K562 (cell line): ENCODE data around the gene LGALS14. TPM values are rescaled to one million over a fixed set of nuclear protein-coding genes. Genes with fewer than 3 reads are reported as not detected.

ENCODE experiments used
- ATAC-seq: fragments of 200-7000 bp; cut with Tn5 transposase; 3 replicates; pipeline ENCODE4 v1.9.1; 2020; ENCODE audit warnings: moderate library complexity
- BruUV-seq: library from RNA; stranded (reverse); fragments of 400-500 nt; replicated peaks from 2 replicates; lab custom pipeline; 2021; lab: Mats Ljungman, UMichigan
- CTCF ChIA-PET: fragments of 300-600 bp; formaldehyde crosslinking; extraction: SDS; loops from one replicate; lab custom pipeline; 2021; ENCODE audit warnings: low intra/inter-chr PET ratio; lab: Yijun Ruan, JAX
- POLR2A ChIA-PET: fragments of 300-600, 350-650 bp; sonication (Branson Sonifier 250); formaldehyde crosslinking; extraction: SDS; loops from one replicate; lab custom pipeline; 2021; ENCODE audit warnings: antibody characterized with exemption, inconsistent platforms; lab: Yijun Ruan, JAX
- DNase-seq, 4 experiments: peaks; one replicate each; pipeline versions ENCODE4 v3.0.0 to v3.0.0-alpha.2; 2011 to 2018; ENCODE audit warnings: low spot score in 3 of 4, mixed read lengths in 3 of 4; ENCODE audit errors: extremely low read depth in 1 of 4
- FAIRE-seq: peaks from 2 replicates; lab custom pipeline; 2011; peaks lifted over from hg19 to GRCh38; lab: Jason Lieb, UNC
- H2AFZ ChIP-seq: 2 replicates; pipeline ENCODE4 v1.6.0; 2011; ENCODE audit warnings: low read depth, low read length, control low read depth, inconsistent platforms
- H3K27ac ChIP-seq: fragments of 200-600 bp; 3 replicates; pipeline ENCODE4 v1.8.0; 2011; ENCODE audit warnings: low read depth, mild to moderate bottlenecking, control low read depth, inconsistent platforms, low read length, moderate library complexity, mixed read lengths; ENCODE audit errors: extremely low read depth
- H3K27me3 ChIP-seq, 2 experiments: fragments of 300-600 bp in 1 of 2; 2 replicates in 1 of 2; 3 replicates in 1 of 2; pipeline versions ENCODE4 v1.6.0 to v1.8.0; 2011; ENCODE audit warnings: inconsistent platforms in 2 of 2, low read length in 2 of 2, mild to moderate bottlenecking in 1 of 2, mixed read lengths in 1 of 2, moderate library complexity in 1 of 2; ENCODE audit not compliant: control insufficient read depth in 2 of 2, insufficient read depth in 2 of 2
- H3K36me3 ChIP-seq: fragments of 300-600 bp; 3 replicates; pipeline ENCODE4 v1.8.0; 2011; ENCODE audit warnings: mild to moderate bottlenecking, low read length, inconsistent platforms; ENCODE audit not compliant: control insufficient read depth, insufficient read depth
- H3K4me1 ChIP-seq, 2 experiments: fragments of 200-600 bp in 1 of 2; replicated peaks in 1 of 2; 2 replicates in 1 of 2; 3 replicates in 1 of 2; pipeline versions ENCODE4 v1.5.1 to v1.8.0; 2011; ENCODE audit warnings: inconsistent platforms in 2 of 2, low read length in 2 of 2, mild to moderate bottlenecking in 1 of 2, mixed read lengths in 1 of 2, moderate library complexity in 1 of 2; ENCODE audit not compliant: control insufficient read depth in 2 of 2, insufficient read depth in 2 of 2
- H3K4me2 ChIP-seq: 2 replicates; pipeline ENCODE4 v1.6.1; 2011; ENCODE audit warnings: low read length, control low read depth, inconsistent platforms, mixed read lengths; ENCODE audit not compliant: insufficient read depth
- H3K4me3 ChIP-seq: fragments of 200-600 bp; sonication (generic), shearing (Covaris generic); 2 replicates; pipeline ENCODE4 v1.5.1; 2016; ENCODE audit warnings: control low read depth, inconsistent platforms
- H3K79me2 ChIP-seq: fragments of 200-600 bp; 3 replicates; pipeline ENCODE4 v1.8.0; 2011; ENCODE audit warnings: low read length, inconsistent platforms; ENCODE audit not compliant: control insufficient read depth, insufficient read depth
- H3K9ac ChIP-seq, 2 experiments: 2 replicates each; pipeline versions ENCODE4 v1.6.0 to v1.6.1; 2011; ENCODE audit warnings: low read depth in 2 of 2, low read length in 2 of 2, control low read depth in 1 of 2, inconsistent platforms in 1 of 2, mild to moderate bottlenecking in 1 of 2, mixed read lengths in 1 of 2; ENCODE audit not compliant: insufficient read depth in 1 of 2
- H3K9me1 ChIP-seq: one replicate; pipeline ENCODE4 v1.6.0; 2011; ENCODE audit warnings: inconsistent platforms, mild to moderate bottlenecking, low read length, moderate library complexity; ENCODE audit not compliant: control insufficient read depth, insufficient read depth
- H3K9me3 ChIP-seq: replicated peaks from 2 replicates; pipeline ENCODE4 v1.5.1; 2011; ENCODE audit warnings: low read depth, low read length, inconsistent platforms; ENCODE audit not compliant: control insufficient read depth, insufficient read depth
- H4K20me1 ChIP-seq: replicated peaks from 2 replicates; pipeline ENCODE4 v1.6.1; 2011; ENCODE audit warnings: low read length, inconsistent platforms, mixed read lengths; ENCODE audit not compliant: control insufficient read depth, insufficient read depth
- KAT2B ChIP-seq: IDR thresholded peaks from one replicate; pipeline ENCODE4 v1.6.1; 2012; ENCODE audit warnings: low read depth, mild to moderate bottlenecking, control low read depth, inconsistent platforms, low read length, moderate library complexity
- NCOA4 ChIP-seq: fragments of 450-650 bp; IDR thresholded peaks from 2 replicates; pipeline ENCODE4 v1.6.1; 2018; ENCODE audit warnings: mild to moderate bottlenecking; ENCODE audit not compliant: partially characterized antibody
- NFIC ChIP-seq: fragments of 450-650 bp; IDR thresholded peaks from 2 replicates; pipeline ENCODE4 v1.6.1; 2017; ENCODE audit warnings: mild to moderate bottlenecking, inconsistent platforms
- PTTG1 ChIP-seq: fragments of 450-650 bp; IDR thresholded peaks from 2 replicates; pipeline ENCODE4 v1.6.1; 2016; ENCODE audit warnings: low read depth, mild to moderate bottlenecking, missing genetic modification characterization, missing compliant biosample characterization
- RFX1 ChIP-seq: fragments of 450-650 bp; IDR thresholded peaks from 2 replicates; pipeline ENCODE4 v1.6.1; 2016; ENCODE audit warnings: mild to moderate bottlenecking, moderate library complexity
- ZNF121 ChIP-seq: sonication (generic); formaldehyde crosslinking; conservative IDR thresholded peaks from 2 replicates; pipeline ENCODE4 v1.8.0; 2022; ENCODE audit warnings: missing genetic modification reagents
- WGBS: fragments of 100-300 bp; shearing (Covaris generic); methylation state at CpG from one replicate; pipeline ENCODE4 v1.1.6; 2016; ENCODE audit warnings: low coverage, mixed read lengths; ENCODE audit not compliant: insufficient coverage; ENCODE audit errors: missing lambda C conversion rate; 5-methylcytosine and 5-hydroxymethylcytosine counted together
- in situ Hi-C: fragments of 300-500 bp; cut with MboI; formaldehyde crosslinking; loops from 4 replicates; pipeline ENCODE4 v1.15.0; 2018; ENCODE audit warnings: inconsistent platforms, mixed read lengths
- intact Hi-C: fragments of 100-400 bp; cut with micrococcal nuclease; formaldehyde crosslinking; loops from 2 replicates; pipeline ENCODE4 v1.14.2; 2022
- polyA plus RNA-seq, 8 experiments: library from polyadenylated mRNA; depleted of rRNA in 4 of 8; stranded (reverse) in 5 of 8; unstranded in 3 of 8; fragments of >200 nt; fragmentation: Nextera tagmentation in 2 of 8; fragmentation: Illumina TruSeq in 1 of 8; extraction: Ambion mirVana in 2 of 8; extraction: Trizol in 1 of 8; gene quantifications; 2 replicates each; pipeline versions ENCODE4 v1.2.1 to v1.2.3, GENCODE V29; 2011 to 2014; ENCODE audit warnings: inconsistent platforms in 1 of 8, missing spikeins in 1 of 8
- total RNA-seq, 7 experiments: library from RNA; depleted of rRNA in 6 of 7; stranded (reverse); fragments of >200 nt in 6 of 7; fragmentation: Illumina TruSeq in 2 of 7; extraction: Trizol in 2 of 7; gene quantifications; 2 replicates each; pipeline versions ENCODE4 v1.2.1 to v1.2.3, GENCODE V29; 2011 to 2021; ENCODE audit warnings: low replicate concordance in 1 of 7
- TF ChIP-seq, protein P1 (sequence below): fragments of 250-450 bp; sonication (Bioruptor Pico); IDR thresholded peaks from 2 replicates; pipeline ENCODE4 v1.5.0; 2021
- TF ChIP-seq, protein P2 (sequence below): fragments of 450-650 bp; formaldehyde crosslinking; IDR thresholded peaks from 2 replicates; pipeline ENCODE4 v1.4.0; 2020; ENCODE audit warnings: mild to moderate bottlenecking, moderate library complexity

LGALS14 gene
- total and polyA plus RNA-seq, 9 of the 15 experiments (the other 6 are each of a cell fraction or from before 2014, with no cell fraction given), result not detected

DNA sequence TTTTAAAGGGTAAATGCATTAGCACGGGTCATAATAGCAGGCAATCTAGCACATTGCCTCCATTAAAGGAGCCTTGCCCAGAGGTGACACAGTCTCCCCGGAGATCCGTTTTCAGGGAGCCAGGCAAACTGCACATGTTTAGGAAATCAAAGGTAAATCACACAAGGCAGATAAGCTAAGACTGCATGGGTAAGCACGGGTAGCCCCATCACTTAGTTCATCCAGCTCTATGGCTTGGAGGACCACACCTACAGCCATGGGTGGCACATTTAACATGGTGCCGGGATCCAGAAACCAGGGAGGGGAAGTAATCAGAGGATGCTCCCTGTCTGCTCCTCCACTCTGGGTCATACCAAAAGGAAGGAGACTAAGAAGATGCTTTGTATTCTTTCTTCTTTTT, 31.8 kb upstream of the LGALS14 start:
- intact Hi-C loops (loop anchor here (1.0 to 5.0 kb wide), 2 partner anchors 121 to 175 kb away; partner anchors contain the start of gene DLL3), in situ Hi-C loops (no loop called here)
- Histone ChIP-seq H3K27me3 (peaks cover 0 to under 1% of the 10 kb centered on the region in 2 experiments; a peak in 2 of 5 replicates), H2AFZ (no peak overlapping the region), H3K4me2 (no peak overlapping the region), H3K9ac (no peak overlapping the region), H3K4me3 (no peak overlapping the region), H3K4me1 (no peaks in the 10 kb centered on the region), H3K27ac (no peak overlapping the region), H3K9me3 (no peaks in the 10 kb centered on the region; the same call in 1 of the 2 replicates), H3K9me1 (no peaks in the 10 kb centered on the region), H4K20me1 (no peaks in the 10 kb centered on the region), H3K36me3 (no peaks in the 10 kb centered on the region), H3K79me2 (no peaks in the 10 kb centered on the region)
- 3% methylated on average over 5 of the region's 5 CpGs for WGBS
- DNase-seq (no peak), FAIRE-seq (no peak), ATAC-seq (no peak)
- POLR2A ChIA-PET, result interaction anchor here (1.3 kb wide), 1 partner anchor 239 kb away, joined by 3 read pairs; no protein-coding TSS in a partner anchor
- CTCF ChIA-PET, result interaction anchor here (0.6 to 1.8 kb wide), 3 partner anchors 117 to 199 kb away, joined by 3 to 19 read pairs (median 3); no protein-coding TSS in a partner anchor
- TF ChIP-seq RFX1, result no peak
- TF ChIP-seq, protein P1, sequence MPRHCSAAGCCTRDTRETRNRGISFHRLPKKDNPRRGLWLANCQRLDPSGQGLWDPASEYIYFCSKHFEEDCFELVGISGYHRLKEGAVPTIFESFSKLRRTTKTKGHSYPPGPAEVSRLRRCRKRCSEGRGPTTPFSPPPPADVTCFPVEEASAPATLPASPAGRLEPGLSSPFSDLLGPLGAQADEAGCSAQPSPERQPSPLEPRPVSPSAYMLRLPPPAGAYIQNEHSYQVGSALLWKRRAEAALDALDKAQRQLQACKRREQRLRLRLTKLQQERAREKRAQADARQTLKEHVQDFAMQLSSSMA (CRISPR knock-in tag), result no peak
- no peak for TF ChIP-seq PTTG1 (tag)
- TF ChIP-seq, protein P2, sequence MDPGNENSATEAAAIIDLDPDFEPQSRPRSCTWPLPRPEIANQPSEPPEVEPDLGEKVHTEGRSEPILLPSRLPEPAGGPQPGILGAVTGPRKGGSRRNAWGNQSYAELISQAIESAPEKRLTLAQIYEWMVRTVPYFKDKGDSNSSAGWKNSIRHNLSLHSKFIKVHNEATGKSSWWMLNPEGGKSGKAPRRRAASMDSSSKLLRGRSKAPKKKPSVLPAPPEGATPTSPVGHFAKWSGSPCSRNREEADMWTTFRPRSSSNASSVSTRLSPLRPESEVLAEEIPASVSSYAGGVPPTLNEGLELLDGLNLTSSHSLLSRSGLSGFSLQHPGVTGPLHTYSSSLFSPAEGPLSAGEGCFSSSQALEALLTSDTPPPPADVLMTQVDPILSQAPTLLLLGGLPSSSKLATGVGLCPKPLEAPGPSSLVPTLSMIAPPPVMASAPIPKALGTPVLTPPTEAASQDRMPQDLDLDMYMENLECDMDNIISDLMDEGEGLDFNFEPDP (CRISPR knock-in tag), result no peak
- no peak for TF ChIP-seq KAT2B
- no peak for TF ChIP-seq ZNF121 (CRISPR knock-in tag)
- TF ChIP-seq NCOA4, result no peak
- TF ChIP-seq NFIC, result no peak
- BruUV-seq, result no TSS peak
